ENCODE data around the gene IGF2R. TPM values are rescaled to one million over a fixed set of nuclear protein-coding genes. Genes with fewer than 3 reads are reported as not detected.

IGF2R gene
- total RNA-seq, 1 experiment from 2014 or later: 31.5 TPM

DNA sequence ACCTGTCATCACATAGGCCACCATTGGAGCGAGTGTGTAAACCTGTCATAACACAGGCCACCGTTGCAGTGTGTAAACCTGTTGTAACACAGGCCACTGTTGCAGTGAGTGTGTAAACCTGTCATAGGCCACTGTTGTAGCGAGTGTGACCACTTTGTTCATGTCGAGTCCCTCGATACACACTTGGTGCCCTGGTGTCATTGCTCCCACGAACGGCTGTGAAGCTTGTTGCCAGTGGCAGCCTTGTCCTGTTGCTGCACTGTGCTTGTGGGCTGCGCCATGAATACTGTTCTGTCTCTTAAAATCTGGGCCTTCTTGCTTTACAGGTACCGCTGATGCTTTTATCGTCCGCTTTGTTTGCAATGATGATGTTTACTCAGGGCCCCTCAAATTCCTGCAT lies 91.3 kb downstream of the IGF2R start:
- no peak overlapping the region for H3K4me3 ChIP-seq (ENCODE audit: low read length)
- H2AFZ ChIP-seq (ENCODE audit: low read length): no peak overlapping the region
- DNase-seq (no peak), ATAC-seq (no peak)
- no peak overlapping the region for H3K9ac ChIP-seq (ENCODE audit: low read length)
- no peaks in the 10 kb centered on the region for H3K27me3 ChIP-seq (ENCODE audit: low read length)
- H3K9me3 ChIP-seq (ENCODE audit: low read length): no peaks in the 10 kb centered on the region
- no peaks in the 10 kb centered on the region for H3K9me2 ChIP-seq (replicated peaks; ENCODE audit: low read length)
- intact Hi-C loops (cut with micrococcal nuclease): no loop called here
- TF ChIP-seq CTCF (conservative IDR thresholded peaks at IDR 0.05; ENCODE audit: low read depth, low read length) (no peak), EZH2phosphoT487 (IDR thresholded peaks at IDR 0.05; ENCODE audit: borderline replicate concordance, low read length) (no peak), EZH2 (IDR thresholded peaks at IDR 0.05; ENCODE audit: low read length, unreplicated experiment) (no peak)
- no peaks in the 10 kb centered on the region for H3K79me2 ChIP-seq (ENCODE audit: low read length)
- H3K4me1 ChIP-seq (ENCODE audit: insufficient read depth, low read length): peaks cover 20% of the 10 kb centered on the region
- ChIA-PET POLR2A (ENCODE audit: unreplicated experiment) (no interaction called here), CTCF (no interaction called here)
- BruUV-seq (replicated peaks): no TSS peak
- no peaks in the 10 kb centered on the region for H3F3A ChIP-seq (ENCODE audit: low read length, unreplicated experiment)
- no peak overlapping the region for H3K4me2 ChIP-seq (ENCODE audit: low read length)
- peaks cover 3% of the 10 kb centered on the region; the same call in 1 of the 2 replicates for H3K36me3 ChIP-seq (ENCODE audit: low read depth, low read length)
- no peaks in the 10 kb centered on the region for H4K20me1 ChIP-seq (ENCODE audit: low read length)
- no peak overlapping the region for H3K27ac ChIP-seq (ENCODE audit: low read length)

DNA sequence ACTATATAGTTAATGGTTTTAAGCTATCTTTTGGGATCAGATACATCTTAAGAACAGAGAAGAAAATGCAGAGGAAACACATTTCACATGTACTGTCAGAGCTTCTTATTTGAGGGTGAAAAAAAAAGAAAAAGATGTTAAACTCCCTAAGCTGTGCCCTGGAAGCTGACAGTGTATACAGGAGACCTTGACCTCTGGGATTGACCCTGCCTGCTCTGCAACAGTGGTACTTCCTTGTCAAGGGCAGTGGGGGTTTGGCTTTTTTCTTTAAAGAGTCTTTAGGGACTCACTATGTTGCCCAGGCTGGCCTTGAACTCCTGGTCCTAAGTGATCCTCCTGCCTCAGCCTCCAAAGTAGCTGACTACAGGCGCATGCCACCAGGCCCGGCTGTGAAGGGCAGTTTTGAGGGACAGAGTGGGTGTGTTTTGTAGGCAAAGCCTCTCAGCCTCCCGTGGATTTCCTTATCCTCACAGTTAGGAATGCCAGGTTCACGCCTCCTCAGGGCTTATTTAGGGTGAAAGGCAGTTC lies 92.1 kb downstream of the IGF2R start:
- intact Hi-C loops (cut with micrococcal nuclease): no loop called here
- no peak overlapping the region for H3K27ac ChIP-seq (ENCODE audit: low read length)
- H3K36me3 ChIP-seq (ENCODE audit: low read depth, low read length): peaks cover 3% of the 10 kb centered on the region; the same call in 1 of the 2 replicates

More for the DNA sequence above, 92.1 kb downstream of the IGF2R start:
- ChIA-PET POLR2A (ENCODE audit: unreplicated experiment) (no interaction called here), CTCF (no interaction called here)
- no peaks in the 10 kb centered on the region for H3K9me2 ChIP-seq (replicated peaks; ENCODE audit: low read length)
- H3K4me1 ChIP-seq (ENCODE audit: insufficient read depth, low read length): peaks cover 23% of the 10 kb centered on the region
- H3K4me3 ChIP-seq (ENCODE audit: low read length): no peak overlapping the region
- ATAC-seq: no peak
- no peaks in the 10 kb centered on the region for H3K79me2 ChIP-seq (ENCODE audit: low read length)
- no peak overlapping the region for H3K9ac ChIP-seq (ENCODE audit: low read length)
- no peaks in the 10 kb centered on the region for H4K20me1 ChIP-seq (ENCODE audit: low read length)
- H3K27me3 ChIP-seq (ENCODE audit: low read length): no peaks in the 10 kb centered on the region
- H2AFZ ChIP-seq (ENCODE audit: low read length): no peak overlapping the region
- H3F3A ChIP-seq (ENCODE audit: low read length, unreplicated experiment): no peaks in the 10 kb centered on the region
- no peak overlapping the region for H3K4me2 ChIP-seq (ENCODE audit: low read length)
- H3K9me3 ChIP-seq (ENCODE audit: low read length): no peaks in the 10 kb centered on the region
- no peak for TF ChIP-seq CTCF (conservative IDR thresholded peaks at IDR 0.05; ENCODE audit: low read depth, low read length)
- no peak for TF ChIP-seq EZH2 (IDR thresholded peaks at IDR 0.05; ENCODE audit: low read length, unreplicated experiment)
- no peak for TF ChIP-seq EZH2phosphoT487 (IDR thresholded peaks at IDR 0.05; ENCODE audit: borderline replicate concordance, low read length)
- DNase-seq: no peak
- no TSS peak for BruUV-seq (replicated peaks)
